IPS-20b (cell line): ENCODE results near the gene C1QTNF3.

Source experiments
- H3K27ac ChIP-seq: one replicate; pipeline ENCODE4 v1.5.1; 2013; ENCODE audit warnings: low read length
- H3K27me3 ChIP-seq: 2 replicates; pipeline ENCODE4 v1.6.1; 2013; ENCODE audit warnings: mild to moderate bottlenecking, low read length, inconsistent platforms; ENCODE audit not compliant: insufficient read depth
- H3K36me3 ChIP-seq: 2 replicates; pipeline ENCODE4 v1.6.1; 2013; ENCODE audit warnings: low read depth, mild to moderate bottlenecking, inconsistent platforms, low read length, moderate library complexity; ENCODE audit not compliant: insufficient read depth
- H3K4me1 ChIP-seq: 2 replicates; pipeline ENCODE4 v1.6.1; 2013; ENCODE audit warnings: mild to moderate bottlenecking, control low read depth, inconsistent platforms, low read length, moderate library complexity; ENCODE audit not compliant: insufficient read depth
- H3K4me3 ChIP-seq: 2 replicates; pipeline ENCODE4 v1.5.1; 2013; ENCODE audit warnings: mild to moderate bottlenecking, low read length, inconsistent platforms
- H3K9ac ChIP-seq: 2 replicates; pipeline ENCODE4 v1.6.1; 2013; ENCODE audit warnings: low read depth, mild to moderate bottlenecking, inconsistent platforms, low read length, moderate library complexity
- H3K9me3 ChIP-seq: 2 replicates; pipeline ENCODE4 v1.6.1; 2013; ENCODE audit warnings: mild to moderate bottlenecking, low read depth, low read length, inconsistent platforms; ENCODE audit not compliant: insufficient read depth

The C1QTNF3 gene

DNA sequence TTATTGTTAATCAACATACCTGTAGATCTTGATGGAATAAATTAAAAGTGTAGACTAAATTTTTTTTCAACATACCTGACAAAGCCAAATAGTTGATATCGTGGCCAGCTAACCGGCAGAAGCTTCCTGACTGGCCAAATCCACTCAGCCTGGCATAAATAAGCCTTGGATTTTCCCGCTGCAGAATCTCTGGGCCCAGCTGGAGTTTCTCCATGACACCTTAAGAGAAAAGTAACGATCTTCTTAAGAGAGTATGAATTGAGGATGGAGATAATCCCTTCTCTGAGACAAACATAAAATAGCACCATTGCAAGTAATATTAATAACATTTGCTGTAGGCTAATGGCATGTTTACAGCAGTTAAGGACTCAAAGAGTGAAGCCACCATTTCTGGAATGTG is 37.3 kb downstream of the C1QTNF3 start:
- Histone ChIP-seq H3K9ac (no peak overlapping the region), H3K27me3 (no peaks in the 10 kb centered on the region), H3K4me3 (no peak overlapping the region), H3K27ac (no peak overlapping the region), H3K9me3 (no peaks in the 10 kb centered on the region), H3K4me1 (peaks cover 8% of the 10 kb centered on the region; the same call in 1 of the 2 replicates), H3K36me3 (peaks cover 28% of the 10 kb centered on the region)

DNA sequence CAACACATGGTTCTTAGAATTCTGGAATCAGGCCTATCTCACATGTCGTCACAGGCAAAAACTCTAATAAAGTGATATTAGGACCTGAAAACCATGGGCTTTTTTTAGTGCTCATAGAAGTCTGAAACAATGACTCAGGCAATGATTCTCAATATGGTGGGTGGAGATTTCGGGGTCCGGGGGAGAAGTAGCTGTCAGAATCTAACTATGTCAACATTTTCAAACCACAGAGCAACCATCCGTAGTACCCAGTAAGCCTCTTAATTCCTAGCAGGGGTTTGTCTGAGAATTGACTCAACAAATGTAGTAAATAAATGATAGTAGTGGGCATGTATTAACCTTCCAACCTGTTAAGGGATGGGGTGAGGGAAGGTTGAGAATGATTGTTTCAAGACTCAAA is 37.8 kb downstream of the C1QTNF3 start:
- H3K9ac ChIP-seq = no peak overlapping the region
- no peak overlapping the region for H3K4me3 ChIP-seq
- H3K36me3 ChIP-seq = peaks cover 28% of the 10 kb centered on the region
- no peaks in the 10 kb centered on the region for H3K27me3 ChIP-seq
- H3K27ac ChIP-seq = no peak overlapping the region
- H3K9me3 ChIP-seq = no peaks in the 10 kb centered on the region
- H3K4me1 ChIP-seq = peaks cover 8% of the 10 kb centered on the region; the same call in 1 of the 2 replicates

- no peak overlapping the region for H3K27ac ChIP-seq
- H3K9ac ChIP-seq = no peak overlapping the region
- H3K36me3 ChIP-seq = peaks cover 28% of the 10 kb centered on the region
- H3K4me1 ChIP-seq = peaks cover 4% of the 10 kb centered on the region; the same call in 1 of the 2 replicates
- H3K4me3 ChIP-seq = no peak overlapping the region
- no peaks in the 10 kb centered on the region for H3K9me3 ChIP-seq
- no peaks in the 10 kb centered on the region for H3K27me3 ChIP-seq
Observed at GRCh38 chr5:34003941-34004340, 39.1 kb downstream of the C1QTNF3 start.

DNA sequence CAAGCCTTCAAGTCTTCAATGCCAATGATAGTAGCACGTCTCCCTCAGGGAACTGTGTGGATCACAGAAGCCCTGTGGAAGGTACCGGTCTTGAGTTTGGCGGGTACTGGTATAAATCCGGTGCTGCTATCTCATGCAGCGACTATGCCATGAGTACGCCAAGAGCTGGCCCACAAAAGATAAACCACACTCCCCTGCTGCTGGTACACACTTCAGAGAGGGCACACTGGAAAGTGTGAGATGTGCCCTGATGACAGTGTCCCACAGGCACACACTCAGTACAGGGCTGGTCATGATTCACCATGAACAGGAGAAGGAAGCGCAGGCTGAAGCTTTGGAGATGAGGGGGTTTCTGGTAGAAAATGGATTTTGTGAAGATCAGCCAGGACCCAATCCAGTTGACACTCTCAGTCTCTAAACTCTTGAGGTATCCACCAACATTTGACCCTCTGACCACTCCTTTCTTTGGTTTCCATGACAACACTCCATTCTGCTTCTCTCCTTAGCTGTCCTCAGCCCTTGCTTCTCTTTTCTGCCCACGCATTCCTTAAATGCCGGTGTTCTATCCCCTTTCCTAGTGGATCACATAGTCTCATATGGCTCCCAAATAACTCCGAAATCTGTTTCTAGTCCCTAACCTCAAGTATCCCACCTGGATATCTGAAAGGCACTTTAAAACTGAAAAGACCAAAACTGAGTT is 40.2 kb downstream of the C1QTNF3 start:
- no peak overlapping the region for H3K9ac ChIP-seq
- no peaks in the 10 kb centered on the region for H3K9me3 ChIP-seq
- peaks cover 35% of the 10 kb centered on the region for H3K36me3 ChIP-seq
- no peaks in the 10 kb centered on the region; the same call in 1 of the 2 replicates for H3K4me1 ChIP-seq
- no peaks in the 10 kb centered on the region for H3K27me3 ChIP-seq
- no peak overlapping the region for H3K27ac ChIP-seq
- no peak overlapping the region for H3K4me3 ChIP-seq

DNA sequence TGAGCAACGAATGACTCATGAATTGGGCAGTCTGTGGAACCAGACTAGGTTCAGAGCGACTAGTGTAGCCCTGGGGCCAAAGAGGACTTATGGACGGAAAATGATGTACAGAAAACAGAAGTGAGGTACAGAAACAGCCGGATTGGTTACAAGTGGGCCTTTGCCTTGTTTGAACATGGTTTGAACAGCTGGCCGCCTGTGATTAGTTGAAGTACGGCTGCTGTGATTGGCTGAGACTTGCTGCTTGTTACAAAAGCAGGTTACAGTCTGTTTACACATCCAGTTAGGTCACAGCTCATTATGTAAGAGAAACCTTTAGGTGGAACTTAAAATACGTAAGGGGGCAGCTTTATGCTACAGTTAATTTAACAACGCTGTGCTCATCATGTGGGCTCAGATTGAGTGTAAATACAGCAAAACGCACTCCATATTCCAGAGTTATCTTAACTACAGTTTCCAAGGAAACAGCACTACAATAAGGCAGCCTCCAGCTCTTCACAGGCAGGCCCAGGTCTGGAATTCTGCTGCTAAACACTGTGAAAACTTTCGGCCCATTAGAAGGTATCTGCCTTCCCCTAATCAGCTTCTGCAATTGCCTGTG is 41.7 kb downstream of the C1QTNF3 start:
- no peak overlapping the region for H3K27ac ChIP-seq
- H3K4me3 ChIP-seq = no peak overlapping the region
- no peaks in the 10 kb centered on the region for H3K9me3 ChIP-seq
- H3K4me1 ChIP-seq = no peaks in the 10 kb centered on the region; the same call in 1 of the 2 replicates
- H3K36me3 ChIP-seq = peaks cover 35% of the 10 kb centered on the region
- 0 out of 2 replicates have a peak overlapping the region, but pooled peaks have one; percentile 37 for H3K9ac ChIP-seq
- no peaks in the 10 kb centered on the region for H3K27me3 ChIP-seq

DNA sequence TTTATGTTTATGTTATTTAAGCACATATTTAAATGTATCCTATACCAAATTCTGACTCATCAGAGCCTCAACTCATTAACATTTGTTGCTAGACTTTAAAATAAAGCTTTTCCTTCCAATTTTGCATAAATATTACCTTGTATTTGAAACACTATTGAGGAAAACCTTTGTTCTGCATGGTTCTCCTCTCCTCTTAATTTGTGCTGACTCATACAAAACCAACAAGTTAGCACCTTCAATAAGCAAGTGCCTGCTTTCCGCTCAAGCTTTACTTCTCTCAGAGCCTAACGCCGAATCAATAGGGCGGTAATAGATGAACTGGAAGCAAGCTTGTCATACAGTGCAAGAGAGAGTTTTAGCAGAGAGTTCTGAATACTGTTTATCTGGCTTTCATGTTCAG is 43.0 kb downstream of the C1QTNF3 start:
- Histone ChIP-seq H3K9ac (no peak overlapping the region), H3K4me1 (no peaks in the 10 kb centered on the region; the same call in 1 of the 2 replicates), H3K27me3 (no peaks in the 10 kb centered on the region), H3K27ac (no peak overlapping the region), H3K9me3 (no peaks in the 10 kb centered on the region), H3K4me3 (no peak overlapping the region), H3K36me3 (peaks cover 30% of the 10 kb centered on the region)

DNA sequence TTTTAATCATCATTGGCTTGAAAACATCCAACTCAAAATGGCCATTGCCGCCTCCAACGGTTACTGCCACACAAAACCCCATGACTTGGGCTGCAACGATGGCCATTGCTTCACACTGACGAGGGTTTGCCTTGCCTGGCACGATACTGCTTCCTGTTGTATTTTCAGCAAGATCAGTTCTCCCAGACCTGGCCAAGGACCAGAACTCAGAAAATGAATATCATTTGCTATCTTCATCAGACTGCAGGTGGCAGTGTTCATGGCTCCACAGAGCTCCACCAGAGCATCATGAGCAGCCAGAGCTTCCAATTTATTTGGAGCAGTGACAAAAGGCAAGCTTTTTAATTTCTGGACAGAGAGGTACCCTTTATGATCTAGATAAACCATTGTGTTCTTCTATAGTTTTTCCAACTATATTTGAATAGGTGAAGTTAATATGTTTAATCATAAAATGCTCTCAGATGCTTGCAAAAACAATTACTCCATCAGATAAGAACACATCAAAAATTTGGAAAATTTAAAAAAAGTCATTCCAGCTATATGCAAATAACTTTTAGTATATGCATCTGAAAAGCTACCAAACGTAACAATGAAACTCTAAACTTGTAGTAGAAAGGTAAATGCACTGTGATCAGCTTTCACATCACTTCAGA is 45.6 kb downstream of the C1QTNF3 start:
- no peak overlapping the region for H3K27ac ChIP-seq
- H3K27me3 ChIP-seq = no peaks in the 10 kb centered on the region
- H3K9ac ChIP-seq = no peak overlapping the region
- peaks cover 11% of the 10 kb centered on the region; the same call in 1 of the 2 replicates for H3K36me3 ChIP-seq
- no peaks in the 10 kb centered on the region; the same call in 1 of the 2 replicates for H3K4me1 ChIP-seq
- no peak overlapping the region for H3K4me3 ChIP-seq
- H3K9me3 ChIP-seq = no peaks in the 10 kb centered on the region

DNA sequence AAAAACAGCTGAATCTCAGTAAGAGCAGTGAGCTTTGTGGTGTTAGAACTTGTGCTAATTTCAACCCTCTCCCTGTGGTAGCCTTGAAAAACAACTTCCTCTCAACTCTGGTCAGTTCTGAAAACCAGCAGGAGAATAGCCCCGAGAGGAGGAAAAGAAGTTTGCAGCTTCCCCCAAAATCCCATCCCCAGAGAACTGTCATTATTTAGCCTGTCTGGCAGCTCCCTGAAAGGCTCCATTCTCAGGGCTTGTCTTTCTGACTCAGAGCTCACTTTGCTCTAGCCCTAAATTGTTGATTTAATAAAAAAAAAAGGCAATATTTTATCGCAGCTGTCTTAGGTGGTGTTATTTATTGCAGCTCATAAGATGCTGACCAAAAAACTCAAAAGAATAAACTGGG is 47.1 kb downstream of the C1QTNF3 start:
- no peak overlapping the region for H3K4me3 ChIP-seq
- no peaks in the 10 kb centered on the region for H3K27me3 ChIP-seq
- H3K9me3 ChIP-seq = no peaks in the 10 kb centered on the region
- no peak overlapping the region for H3K9ac ChIP-seq
- no peak overlapping the region for H3K27ac ChIP-seq
- no peaks in the 10 kb centered on the region for H3K4me1 ChIP-seq
- H3K36me3 ChIP-seq = peaks cover 7% of the 10 kb centered on the region; the same call in 1 of the 2 replicates

- Histone ChIP-seq H3K9me3 (no peaks in the 10 kb centered on the region), H3K36me3 (peaks cover 7% of the 10 kb centered on the region; the same call in 1 of the 2 replicates), H3K27ac (no peak overlapping the region), H3K4me1 (no peaks in the 10 kb centered on the region), H3K9ac (no peak overlapping the region), H3K27me3 (no peaks in the 10 kb centered on the region), H3K4me3 (no peak overlapping the region)
Observed at GRCh38 chr5:33994845-33995244, 48.2 kb downstream of the C1QTNF3 start.

GRCh38 chr5:33992864-33993263 is 50.1 kb downstream of the C1QTNF3 start:
- H3K4me1 ChIP-seq = no peaks in the 10 kb centered on the region
- H3K36me3 ChIP-seq = peaks cover 17% of the 10 kb centered on the region
- no peaks in the 10 kb centered on the region for H3K27me3 ChIP-seq
- H3K9me3 ChIP-seq = no peaks in the 10 kb centered on the region
- H3K9ac ChIP-seq = no peak overlapping the region
- H3K27ac ChIP-seq = no peak overlapping the region
- H3K4me3 ChIP-seq = no peak overlapping the region

DNA sequence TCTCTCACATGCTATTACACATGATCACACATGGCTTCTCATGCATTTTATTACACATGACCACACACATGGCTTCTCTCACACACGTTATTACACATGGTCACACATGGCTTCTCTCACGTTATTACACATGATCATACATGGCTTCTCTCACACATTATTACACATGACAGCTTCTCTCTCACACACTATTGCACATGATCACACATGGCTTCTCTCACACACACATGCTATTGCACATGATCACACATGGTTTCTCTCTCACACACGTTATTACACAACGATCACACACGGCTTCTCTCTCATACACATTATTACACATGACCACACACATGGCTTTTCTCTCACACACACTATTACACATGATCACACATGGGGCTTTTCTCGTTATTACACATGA is 57.6 kb downstream of the C1QTNF3 start:
- Histone ChIP-seq H3K9ac (no peak overlapping the region), H3K36me3 (peaks cover 24% of the 10 kb centered on the region), H3K4me3 (no peak overlapping the region), H3K9me3 (peaks cover 8% of the 10 kb centered on the region; the same call in 1 of the 2 replicates), H3K27ac (no peak overlapping the region), H3K4me1 (0 out of 2 replicates have a peak, but pooled peaks cover 4% of the 10 kb centered on the region), H3K27me3 (no peaks in the 10 kb centered on the region)
